HG03558 (cell line): ENCODE data around the gene REEP6.

ENCODE experiments used
- ATAC-seq: cut with Tn5 transposase; IDR thresholded peaks from one replicate; pipeline ENCODE4 v1.9.1; 2021; ENCODE audit warnings: moderate number of reproducible peaks; ENCODE audit not compliant: unreplicated experiment; ENCODE audit errors: extremely low read depth

REEP6 gene

DNA sequence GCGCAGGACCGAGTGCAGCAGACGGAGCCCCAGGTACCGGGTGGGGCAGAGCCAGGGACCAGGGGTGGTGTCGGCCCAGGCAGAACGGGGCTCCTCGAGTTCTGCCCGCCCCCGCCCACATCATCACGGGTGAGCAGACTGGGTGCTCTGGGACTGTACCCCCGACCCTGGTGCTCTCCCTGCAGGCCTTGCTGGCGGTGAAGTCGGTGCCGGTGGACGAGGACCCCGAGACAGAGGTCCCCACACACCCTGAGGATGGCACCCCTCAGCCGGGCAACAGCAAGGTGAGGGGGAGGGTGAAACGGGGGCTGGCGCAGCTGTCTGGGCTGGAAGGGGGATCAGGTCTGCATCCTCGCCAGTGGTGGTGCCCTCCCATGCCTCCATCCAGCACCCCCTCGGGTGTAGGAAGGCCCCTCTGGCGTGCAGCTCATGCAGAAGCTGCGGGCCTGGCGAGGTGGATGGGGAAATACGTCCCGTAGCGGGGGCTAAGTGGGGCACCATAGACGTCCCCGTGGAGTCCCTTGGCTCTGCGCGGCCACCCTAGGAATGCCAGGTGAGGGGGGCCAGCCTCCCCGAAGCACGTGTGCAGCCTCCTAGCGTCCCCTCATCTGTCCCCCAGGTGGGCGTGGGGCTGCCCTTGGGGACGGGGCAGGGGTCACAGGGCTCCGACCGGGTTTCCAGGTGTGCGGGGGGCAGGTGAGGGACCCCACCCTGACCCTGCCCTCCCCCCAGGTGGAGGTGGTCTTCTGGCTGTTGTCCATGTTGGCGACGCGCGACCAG, 34.7 kb upstream of the REEP6 start:
- ATAC-seq: no peak

DNA sequence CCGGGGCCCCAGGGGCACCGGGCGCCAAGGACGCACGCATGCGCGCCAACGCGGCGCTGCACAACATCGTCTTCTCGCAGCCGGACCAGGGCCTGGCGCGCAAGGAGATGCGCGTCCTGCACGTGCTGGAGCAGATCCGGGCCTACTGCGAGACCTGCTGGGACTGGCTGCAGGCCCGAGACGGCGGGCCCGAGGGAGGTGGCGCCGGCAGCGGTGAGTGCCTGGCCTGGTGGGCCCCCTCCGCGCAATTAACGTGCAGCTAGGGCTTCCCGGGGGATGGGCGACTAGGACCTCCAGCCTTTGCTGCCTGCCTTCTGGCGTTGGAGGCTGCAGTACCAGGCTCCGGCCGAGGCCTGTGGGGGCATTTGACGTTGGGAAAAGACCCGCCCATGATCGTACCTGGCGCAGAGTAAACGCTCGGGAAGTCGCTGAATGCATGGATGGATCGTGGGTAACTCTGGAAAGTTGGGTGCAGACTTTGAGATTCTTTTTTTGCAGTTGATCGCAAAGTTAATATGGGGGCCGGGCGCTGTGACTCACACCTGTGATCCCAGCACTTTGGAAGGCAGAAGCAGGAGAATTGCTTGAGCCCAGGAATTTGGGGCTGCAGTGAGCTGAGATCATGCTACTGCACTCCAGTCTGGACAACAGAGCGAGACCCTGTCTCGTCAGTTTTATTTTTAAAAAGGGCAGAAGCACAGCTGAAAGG, 33.8 kb upstream of the REEP6 start:
- no peak for ATAC-seq

DNA sequence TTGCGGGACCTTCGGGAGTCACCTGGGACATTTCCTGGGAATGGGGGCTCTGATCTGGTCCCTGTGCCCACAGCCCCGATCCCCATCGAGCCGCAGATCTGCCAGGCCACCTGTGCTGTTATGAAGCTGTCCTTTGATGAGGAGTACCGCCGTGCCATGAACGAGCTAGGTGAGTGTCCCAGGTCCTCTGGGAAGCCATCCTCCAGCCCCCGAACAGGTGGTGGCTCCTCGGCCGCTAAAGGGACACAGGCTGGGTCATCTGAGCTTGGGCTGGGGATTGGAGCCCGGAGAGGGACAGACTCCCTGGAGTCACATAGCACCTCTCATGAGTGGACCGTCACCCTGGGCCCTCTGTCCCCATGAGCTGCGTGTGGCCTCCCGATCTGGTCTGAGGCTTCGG, 33.1 kb upstream of the REEP6 start:
- no peak for ATAC-seq

DNA sequence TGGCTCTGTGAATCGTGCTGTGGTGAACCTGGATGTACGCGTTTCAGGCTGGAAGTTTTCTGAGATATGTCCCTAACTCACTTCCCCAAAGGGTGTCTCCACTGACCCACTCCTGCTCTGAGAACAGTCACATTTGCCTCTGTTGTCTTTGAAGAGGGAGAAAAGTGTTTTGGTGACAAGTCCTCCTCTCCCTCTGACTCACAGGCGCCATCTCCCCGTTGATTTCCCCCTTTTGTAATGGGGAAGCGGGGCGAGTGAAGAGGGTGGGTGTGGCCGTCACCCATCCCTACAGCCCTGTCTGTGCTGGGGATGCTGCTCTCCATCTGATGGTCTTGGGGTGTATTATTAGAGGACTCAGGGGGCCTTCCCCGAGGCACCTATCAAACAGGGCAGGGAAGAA, 31.5 kb upstream of the REEP6 start:
- ATAC-seq: no peak

DNA sequence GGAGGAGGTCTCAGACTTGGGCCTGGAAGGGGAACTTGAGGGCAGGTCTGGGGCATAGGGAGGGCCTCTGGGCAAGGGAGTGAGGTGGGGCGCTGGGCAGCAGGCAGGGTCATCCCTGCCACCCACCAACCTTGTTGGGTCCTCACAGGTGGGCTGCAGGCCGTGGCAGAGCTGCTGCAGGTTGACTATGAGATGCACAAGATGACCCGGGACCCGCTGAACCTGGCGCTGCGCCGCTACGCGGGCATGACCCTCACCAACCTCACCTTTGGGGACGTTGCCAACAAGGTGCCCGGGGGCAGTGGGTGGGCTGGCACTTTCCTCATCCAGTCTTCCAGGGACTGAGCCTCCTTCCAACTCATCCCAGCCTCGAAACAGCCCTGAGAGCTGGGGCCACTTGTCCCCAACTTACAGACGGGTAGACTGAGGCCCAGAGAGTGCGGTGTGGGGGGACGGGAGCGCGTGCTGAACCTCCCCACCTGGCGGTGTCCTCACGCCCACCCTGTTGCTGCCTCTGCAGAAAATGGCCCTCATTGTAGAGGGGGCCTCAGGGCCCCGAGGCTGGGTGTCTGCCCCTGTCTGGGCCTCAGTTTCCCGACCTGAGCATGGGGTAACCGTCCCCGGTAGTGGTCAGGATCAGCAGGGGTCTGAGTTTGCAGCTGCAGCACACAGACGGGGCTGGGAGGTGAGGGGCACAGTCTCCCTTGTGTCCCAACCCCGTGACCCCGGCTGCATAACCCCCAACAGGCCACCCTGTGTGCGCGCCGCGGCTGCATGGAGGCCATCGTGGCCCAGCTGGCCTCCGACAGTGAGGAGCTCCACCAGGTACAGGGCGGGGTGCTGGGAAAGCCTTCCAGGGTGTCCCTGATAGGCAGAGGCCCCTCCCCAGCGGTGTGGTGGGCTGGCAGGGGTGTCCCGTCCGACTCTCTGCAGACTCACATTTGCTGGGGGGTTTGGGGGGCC, 30.7 kb upstream of the REEP6 start:
- no peak for ATAC-seq

DNA sequence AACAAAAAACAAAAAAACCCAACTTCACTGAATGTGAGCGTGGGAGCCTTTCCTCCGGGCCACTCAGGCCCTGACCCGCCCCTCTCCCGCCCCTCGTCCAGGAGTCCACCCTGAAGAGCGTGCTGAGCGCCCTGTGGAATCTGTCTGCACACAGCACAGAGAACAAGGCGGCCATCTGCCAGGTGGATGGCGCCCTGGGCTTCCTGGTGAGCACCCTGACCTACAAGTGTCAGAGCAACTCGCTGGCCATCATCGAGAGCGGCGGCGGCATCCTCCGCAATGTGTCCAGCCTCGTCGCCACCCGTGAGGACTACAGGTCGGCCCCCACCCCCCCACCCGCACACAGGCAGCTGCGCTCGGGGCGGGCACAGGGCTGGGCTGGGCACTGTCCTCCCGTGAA, 29.1 kb upstream of the REEP6 start:
- ATAC-seq: no peak

DNA sequence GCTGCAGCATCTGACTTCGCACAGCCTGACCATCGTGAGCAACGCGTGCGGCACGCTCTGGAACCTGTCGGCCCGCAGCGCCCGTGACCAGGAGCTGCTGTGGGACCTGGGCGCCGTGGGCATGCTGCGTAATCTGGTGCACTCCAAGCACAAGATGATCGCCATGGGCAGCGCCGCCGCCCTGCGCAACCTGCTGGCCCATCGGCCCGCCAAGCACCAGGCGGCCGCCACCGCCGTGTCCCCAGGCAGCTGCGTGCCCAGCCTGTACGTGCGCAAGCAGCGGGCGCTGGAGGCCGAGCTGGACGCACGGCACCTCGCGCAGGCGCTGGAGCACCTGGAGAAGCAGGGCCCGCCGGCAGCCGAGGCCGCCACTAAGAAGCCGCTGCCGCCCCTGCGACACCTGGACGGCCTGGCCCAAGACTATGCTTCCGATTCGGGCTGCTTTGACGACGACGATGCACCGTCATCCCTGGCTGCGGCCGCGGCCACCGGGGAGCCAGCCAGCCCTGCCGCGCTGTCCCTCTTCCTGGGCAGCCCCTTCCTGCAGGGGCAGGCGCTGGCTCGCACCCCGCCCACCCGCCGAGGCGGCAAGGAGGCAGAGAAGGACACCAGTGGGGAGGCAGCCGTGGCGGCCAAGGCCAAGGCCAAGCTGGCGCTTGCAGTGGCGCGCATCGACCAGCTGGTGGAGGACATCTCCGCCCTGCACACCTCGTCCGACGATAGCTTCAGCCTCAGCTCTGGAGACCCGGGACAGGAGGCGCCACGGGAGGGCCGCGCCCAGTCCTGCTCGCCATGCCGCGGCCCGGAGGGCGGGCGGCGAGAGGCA, 25.6 kb upstream of the REEP6 start:
- ATAC-seq: no peak

DNA sequence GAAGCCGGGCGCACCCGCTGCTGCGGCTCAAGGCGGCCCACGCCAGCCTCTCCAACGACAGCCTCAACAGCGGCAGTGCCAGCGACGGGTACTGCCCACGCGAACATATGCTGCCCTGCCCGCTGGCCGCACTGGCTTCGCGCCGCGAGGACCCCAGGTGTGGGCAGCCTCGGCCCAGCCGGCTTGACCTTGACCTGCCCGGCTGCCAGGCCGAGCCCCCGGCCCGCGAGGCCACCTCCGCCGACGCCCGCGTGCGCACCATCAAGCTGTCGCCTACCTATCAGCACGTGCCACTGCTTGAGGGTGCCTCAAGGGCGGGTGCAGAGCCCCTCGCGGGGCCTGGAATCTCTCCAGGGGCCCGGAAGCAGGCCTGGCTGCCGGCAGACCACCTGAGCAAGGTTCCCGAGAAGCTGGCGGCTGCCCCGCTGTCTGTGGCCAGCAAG, 24.9 kb upstream of the REEP6 start:
- no peak for ATAC-seq

DNA sequence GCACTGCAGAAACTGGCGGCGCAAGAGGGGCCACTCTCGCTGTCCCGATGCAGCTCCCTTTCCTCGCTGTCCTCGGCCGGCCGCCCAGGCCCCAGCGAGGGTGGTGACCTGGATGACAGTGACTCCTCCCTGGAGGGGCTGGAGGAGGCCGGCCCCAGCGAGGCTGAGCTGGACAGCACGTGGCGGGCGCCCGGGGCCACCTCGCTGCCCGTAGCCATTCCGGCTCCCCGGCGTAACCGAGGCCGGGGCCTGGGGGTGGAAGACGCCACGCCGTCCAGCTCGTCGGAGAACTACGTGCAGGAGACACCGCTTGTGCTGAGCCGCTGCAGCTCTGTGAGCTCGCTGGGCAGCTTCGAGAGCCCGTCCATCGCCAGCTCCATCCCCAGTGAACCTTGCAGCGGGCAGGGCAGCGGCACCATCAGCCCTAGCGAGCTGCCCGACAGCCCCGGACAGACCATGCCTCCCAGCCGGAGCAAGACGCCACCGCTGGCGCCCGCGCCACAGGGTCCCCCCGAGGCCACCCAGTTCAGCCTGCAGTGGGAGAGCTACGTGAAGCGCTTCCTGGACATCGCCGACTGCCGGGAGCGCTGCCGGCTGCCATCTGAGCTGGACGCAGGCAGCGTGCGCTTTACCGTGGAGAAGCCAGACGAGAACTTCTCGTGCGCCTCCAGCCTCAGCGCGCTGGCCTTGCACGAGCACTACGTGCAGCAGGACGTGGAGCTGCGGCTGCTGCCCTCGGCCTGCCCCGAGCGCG, 24.3 kb upstream of the REEP6 start:
- ATAC-seq: no peak

DNA sequence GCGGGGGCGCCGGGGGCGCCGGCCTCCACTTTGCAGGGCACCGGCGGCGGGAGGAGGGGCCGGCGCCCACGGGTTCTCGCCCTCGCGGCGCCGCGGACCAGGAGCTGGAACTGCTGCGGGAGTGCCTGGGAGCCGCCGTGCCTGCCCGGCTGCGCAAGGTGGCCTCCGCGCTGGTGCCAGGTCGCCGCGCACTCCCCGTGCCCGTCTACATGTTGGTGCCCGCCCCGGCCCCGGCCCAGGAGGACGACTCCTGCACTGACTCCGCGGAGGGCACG, 23.8 kb upstream of the REEP6 start:
- no peak for ATAC-seq

DNA sequence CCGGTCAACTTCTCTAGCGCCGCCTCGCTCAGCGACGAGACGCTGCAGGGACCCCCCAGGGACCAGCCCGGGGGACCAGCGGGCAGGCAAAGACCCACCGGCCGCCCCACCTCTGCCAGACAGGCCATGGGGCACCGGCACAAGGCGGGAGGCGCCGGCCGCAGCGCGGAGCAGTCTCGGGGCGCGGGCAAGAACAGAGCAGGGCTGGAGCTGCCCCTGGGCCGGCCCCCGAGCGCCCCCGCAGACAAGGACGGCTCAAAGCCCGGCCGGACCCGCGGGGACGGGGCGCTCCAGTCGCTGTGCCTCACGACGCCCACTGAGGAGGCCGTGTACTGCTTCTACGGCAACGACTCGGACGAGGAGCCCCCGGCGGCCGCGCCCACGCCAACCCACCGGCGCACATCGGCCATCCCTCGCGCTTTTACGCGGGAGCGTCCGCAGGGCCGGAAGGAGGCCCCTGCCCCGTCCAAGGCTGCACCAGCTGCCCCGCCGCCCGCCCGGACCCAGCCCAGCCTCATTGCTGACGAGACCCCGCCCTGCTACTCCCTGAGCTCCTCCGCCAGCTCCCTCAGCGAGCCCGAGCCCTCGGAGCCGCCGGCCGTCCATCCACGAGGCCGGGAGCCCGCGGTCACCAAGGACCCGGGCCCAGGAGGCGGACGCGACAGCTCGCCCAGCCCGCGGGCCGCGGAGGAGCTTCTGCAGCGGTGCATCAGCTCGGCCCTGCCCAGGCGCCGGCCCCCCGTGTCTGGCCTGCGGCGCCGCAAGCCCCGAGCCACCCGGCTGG, 23.3 kb upstream of the REEP6 start:
- no peak for ATAC-seq

DNA sequence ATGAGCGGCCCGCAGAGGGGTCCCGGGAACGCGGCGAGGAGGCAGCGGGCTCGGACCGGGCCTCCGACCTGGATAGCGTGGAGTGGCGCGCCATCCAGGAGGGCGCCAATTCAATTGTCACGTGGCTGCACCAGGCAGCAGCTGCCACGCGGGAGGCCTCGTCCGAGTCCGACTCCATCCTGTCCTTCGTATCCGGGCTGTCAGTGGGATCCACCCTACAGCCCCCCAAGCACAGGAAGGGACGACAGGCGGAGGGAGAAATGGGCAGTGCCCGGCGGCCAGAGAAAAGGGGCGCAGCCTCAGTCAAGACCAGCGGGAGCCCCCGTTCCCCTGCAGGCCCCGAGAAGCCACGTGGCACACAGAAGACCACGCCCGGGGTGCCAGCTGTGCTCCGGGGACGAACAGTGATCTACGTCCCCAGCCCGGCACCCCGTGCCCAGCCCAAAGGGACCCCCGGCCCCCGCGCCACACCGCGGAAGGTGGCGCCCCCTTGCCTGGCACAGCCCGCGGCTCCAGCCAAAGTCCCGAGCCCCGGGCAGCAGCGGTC, 22.6 kb upstream of the REEP6 start:
- ATAC-seq: no peak

DNA sequence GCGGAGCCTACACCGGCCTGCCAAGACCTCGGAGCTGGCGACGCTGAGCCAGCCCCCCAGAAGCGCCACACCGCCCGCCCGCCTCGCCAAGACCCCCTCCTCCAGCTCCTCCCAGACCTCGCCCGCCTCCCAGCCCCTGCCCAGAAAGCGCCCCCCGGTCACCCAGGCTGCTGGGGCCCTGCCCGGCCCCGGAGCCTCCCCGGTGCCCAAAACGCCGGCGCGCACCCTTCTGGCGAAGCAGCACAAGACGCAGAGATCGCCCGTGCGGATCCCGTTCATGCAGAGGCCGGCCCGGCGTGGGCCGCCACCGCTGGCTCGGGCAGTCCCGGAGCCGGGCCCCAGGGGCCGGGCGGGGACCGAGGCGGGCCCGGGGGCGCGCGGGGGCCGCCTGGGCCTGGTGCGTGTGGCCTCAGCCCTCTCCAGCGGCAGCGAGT, 22.1 kb upstream of the REEP6 start:
- no peak for ATAC-seq

DNA sequence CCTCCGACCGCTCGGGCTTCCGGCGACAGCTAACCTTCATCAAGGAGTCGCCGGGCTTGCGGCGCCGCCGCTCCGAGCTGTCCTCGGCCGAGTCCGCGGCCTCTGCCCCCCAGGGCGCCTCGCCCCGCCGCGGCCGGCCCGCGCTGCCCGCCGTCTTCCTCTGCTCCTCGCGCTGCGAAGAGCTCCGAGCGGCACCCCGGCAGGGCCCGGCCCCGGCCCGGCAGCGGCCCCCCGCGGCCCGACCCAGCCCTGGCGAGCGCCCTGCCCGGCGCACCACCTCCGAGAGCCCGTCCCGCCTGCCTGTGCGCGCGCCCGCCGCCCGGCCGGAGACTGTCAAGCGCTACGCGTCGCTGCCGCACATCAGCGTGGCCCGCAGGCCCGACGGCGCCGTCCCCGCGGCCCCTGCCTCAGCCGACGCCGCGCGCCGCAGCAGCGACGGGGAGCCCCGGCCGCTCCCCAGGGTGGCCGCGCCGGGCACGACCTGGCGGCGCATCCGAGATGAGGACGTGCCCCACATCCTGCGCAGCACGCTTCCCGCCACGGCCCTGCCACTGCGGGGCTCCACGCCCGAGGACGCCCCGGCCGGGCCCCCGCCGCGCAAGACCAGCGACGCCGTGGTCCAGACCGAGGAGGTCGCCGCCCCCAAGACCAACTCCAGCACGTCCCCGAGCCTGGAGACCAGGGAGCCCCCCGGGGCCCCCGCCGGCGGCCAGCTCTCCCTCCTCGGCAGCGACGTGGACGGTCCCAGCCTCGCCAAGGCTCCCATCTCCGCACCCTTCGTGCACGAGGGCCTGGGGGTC, 21.5 kb upstream of the REEP6 start:
- ATAC-seq: no peak

DNA sequence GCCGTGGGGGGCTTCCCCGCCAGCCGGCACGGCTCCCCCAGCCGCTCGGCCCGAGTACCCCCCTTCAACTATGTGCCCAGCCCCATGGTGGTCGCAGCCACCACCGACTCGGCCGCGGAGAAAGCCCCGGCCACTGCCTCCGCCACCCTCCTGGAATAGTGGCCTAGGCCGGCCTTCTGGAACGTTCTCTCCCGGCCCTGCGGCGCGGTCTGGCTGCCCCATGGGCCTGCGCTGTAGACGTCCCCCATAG, 21.0 kb upstream of the REEP6 start:
- ATAC-seq: no peak

DNA sequence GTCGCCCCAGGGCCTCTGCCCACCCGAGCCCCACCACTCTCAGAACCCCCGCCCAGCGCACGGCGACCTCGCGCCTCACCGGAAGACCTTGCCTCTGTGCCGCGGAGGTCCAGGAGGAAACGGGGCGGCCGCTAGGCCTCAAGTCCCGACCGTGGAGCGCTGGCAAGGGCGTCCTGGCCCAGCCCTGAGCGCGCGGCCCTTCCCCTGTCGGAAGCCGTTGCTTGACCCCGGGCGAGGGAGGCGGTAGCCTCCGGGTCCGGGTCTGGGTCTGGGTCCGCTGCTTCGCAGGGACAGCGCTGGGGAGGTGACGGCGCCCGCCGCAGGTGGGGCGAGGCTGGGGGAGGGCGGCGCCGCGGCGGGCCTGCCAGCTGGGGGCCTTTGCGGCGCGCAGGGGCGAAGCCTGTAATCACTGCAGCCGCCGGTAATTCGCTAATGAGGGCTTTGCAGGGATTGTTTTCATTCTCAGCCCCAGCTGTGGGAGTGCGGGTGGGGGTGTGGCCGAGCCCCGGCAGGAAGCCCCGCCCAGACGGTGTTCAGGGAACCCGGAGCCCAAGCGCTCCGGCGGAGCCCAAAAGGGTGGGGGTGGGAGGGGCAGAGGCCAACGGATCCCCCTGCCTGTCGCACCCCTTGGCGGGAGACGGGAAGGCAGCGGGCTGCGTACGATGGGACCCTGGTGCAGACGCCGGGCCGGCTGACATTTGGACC, 20.5 kb upstream of the REEP6 start:
- ATAC-seq: no peak

DNA sequence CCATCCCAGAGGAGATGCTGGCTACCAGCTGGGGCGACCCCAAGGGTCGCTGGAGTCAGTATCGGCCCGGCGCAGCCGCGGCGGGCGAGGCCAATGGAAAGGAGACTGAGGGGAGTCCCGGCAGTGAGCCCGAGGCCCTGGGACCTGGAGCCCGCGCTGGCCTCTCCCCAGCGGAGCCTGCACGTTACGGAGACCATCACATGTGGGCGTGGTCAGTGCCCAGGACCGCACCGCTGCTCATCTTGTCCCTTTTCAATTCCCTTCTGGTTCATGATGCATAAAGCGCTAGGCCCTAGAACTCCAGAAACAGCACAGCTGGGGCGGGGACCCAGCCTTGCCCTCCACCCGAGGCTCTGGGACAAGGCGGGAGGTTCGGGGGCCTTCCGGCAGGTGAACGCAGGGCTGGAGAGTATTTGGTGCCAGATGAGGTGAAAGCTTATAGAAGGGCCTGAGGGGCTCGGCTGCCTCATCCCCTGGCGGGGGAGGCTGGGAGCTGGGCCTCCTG, 19.9 kb upstream of the REEP6 start:
- no peak for ATAC-seq
